Lower leg skin (tissue), 3 donors: ENCODE data around the gene SFI1.

ENCODE experiments used
- CTCF ChIP-seq, 3 donors: fragments of 450-650 bp; IDR thresholded peaks; one replicate each; pipeline ENCODE4 v1.5.1; 2016; ENCODE audit warnings: antibody characterized with exemption in 3 of 3, mild to moderate bottlenecking in 3 of 3, moderate library complexity in 2 of 3
- POLR2A ChIP-seq, 2 donors: fragments of 450-650 bp; IDR thresholded peaks; one replicate each; pipeline ENCODE4 v1.6.1; 2016 to 2017; ENCODE audit warnings: antibody characterized with exemption in 2 of 2, mild to moderate bottlenecking in 1 of 2, moderate library complexity in 1 of 2

GRCh38 chr22:31585161-31585859 is 89.0 kb downstream of the SFI1 start:
- TF ChIP-seq CTCF (IDR thresholded peaks at IDR 0.05) (no peak), POLR2A (IDR thresholded peaks at IDR 0.05) (no peak)
